GOT3 (cell line): ENCODE results near the gene ZBTB22.
"Not testable (repeated sequence)": the region's sequence is repeated elsewhere in the genome, so short reads cannot be mapped to it uniquely, and the experiment has no call there.

Experiments
- DNase-seq: peaks from one replicate; lab custom pipeline; 2025; ENCODE audit warnings: mixed read lengths; lab: John Stamatoyannopoulos, UW

Gene ZBTB22

GRCh38 chr6:33317669-33318425 is at the start of gene ZBTB22:
ZBTB22 (minus strand) TSS chr6:33317744; CDS start chr6:33316916, 828 bp downstream.
- peak; percentile 94 for DNase-seq

- DNase-seq = no peak
Observed at GRCh38 chr6:33367009-33367714, 49.6 kb upstream of the ZBTB22 start.

- not testable (repeated sequence) for DNase-seq
Observed at GRCh38 chr6:33365206-33365971, 47.8 kb upstream of the ZBTB22 start.

GRCh38 chr6:33364475-33365205 is 47.1 kb upstream of the ZBTB22 start:
- DNase-seq = not testable (repeated sequence)

GRCh38 chr6:33363486-33363885 is 45.9 kb upstream of the ZBTB22 start:
- DNase-seq = not testable (repeated sequence)

GRCh38 chr6:33359331-33359730 is 41.8 kb upstream of the ZBTB22 start:
- no peak for DNase-seq

GRCh38 chr6:33357160-33357871 is 39.8 kb upstream of the ZBTB22 start:
- not testable (repeated sequence) for DNase-seq

GRCh38 chr6:33356295-33356694 is 38.8 kb upstream of the ZBTB22 start:
- DNase-seq = no peak

GRCh38 chr6:33355860-33356259 is 38.3 kb upstream of the ZBTB22 start:
- not testable (repeated sequence) for DNase-seq

GRCh38 chr6:33347816-33348215 is 30.3 kb upstream of the ZBTB22 start:
- no peak for DNase-seq

GRCh38 chr6:33346972-33347371 is 29.4 kb upstream of the ZBTB22 start:
- not testable (repeated sequence) for DNase-seq

GRCh38 chr6:33344701-33345697 is 27.5 kb upstream of the ZBTB22 start:
- DNase-seq = no peak

- no peak for DNase-seq
Observed at GRCh38 chr6:33343953-33344611, 26.5 kb upstream of the ZBTB22 start.

GRCh38 chr6:33343606-33343952 is 26.0 kb upstream of the ZBTB22 start:
- not testable (repeated sequence) for DNase-seq

- DNase-seq = no peak
Observed at GRCh38 chr6:33339193-33339592, 21.6 kb upstream of the ZBTB22 start.

- no peak for DNase-seq
Observed at GRCh38 chr6:33336495-33336894, 19.0 kb upstream of the ZBTB22 start.

- no peak for DNase-seq
Observed at GRCh38 chr6:33335916-33336315, 18.4 kb upstream of the ZBTB22 start.

GRCh38 chr6:33333666-33334065 is 16.1 kb upstream of the ZBTB22 start:
- DNase-seq = no peak

GRCh38 chr6:33330736-33331135 is 13.2 kb upstream of the ZBTB22 start:
- no peak for DNase-seq
